ENCODE measurements around the gene CDC42BPA.
"Not testable (repeated sequence)": the region's sequence is repeated elsewhere in the genome, so short reads cannot be mapped to it uniquely, and the experiment has no call there.

CDC42BPA gene

DNA sequence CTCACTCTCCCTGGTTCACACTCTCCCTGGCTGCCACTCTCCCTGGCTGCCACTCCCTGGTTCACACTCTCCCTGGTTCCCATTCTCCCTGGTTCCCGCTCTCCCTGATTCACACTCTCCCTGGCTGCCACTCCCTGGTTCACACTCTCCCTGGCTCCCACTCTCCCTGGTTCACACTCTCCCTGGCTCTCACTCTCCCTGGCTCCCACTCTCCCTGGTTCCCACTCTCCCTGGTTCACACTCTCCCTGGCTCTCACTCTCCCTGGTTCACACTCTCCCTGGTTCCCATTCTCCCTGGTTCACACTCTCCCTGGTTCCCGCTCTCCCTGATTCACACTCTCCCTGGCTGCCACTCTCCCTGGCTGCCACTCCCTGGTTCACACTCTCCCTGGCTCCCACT lies 362.4 kb downstream of the CDC42BPA start:
- not testable (repeated sequence) for DNase-seq

DNA sequence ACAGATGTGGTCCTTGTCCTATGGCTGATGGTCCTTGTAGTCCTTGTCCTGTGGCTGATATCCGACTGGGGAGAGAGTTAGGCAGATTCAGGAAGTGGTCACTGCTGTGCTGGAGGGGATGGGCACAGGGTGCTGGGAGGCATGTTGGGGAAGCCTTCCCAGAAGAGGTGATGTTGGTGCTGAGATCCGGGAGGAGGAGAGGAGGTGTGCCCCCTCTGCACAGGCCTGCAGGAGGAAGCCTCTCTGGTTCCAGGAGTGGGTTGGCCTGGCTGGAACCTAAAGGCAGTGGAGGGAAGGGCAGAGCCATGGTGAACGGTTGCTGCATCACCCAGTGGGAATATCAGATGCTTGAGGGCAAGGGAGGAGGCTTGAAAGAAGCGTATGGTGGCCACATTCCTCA lies 363.5 kb downstream of the CDC42BPA start:
- no peak for DNase-seq

DNA sequence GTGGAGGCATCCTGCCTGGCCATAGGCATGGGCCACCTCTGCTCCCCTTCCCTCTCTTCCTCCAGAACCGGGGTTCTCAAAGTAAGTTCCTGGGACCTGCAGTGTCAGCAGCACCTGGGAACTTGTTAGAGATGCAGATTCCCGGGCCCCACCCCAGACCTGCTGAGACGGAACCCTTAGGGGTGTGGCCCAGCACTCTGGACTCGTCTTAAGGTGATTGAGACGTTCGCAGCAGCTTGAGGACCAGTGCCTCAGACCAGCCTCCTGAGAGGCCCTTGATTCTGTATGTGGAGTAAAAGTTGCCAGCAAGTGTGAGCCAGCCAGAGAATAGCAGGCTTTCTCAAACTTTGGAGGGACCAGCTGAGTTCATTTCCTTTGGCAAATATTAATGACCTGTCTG lies 364.0 kb downstream of the CDC42BPA start:
- no peak for DNase-seq

DNA sequence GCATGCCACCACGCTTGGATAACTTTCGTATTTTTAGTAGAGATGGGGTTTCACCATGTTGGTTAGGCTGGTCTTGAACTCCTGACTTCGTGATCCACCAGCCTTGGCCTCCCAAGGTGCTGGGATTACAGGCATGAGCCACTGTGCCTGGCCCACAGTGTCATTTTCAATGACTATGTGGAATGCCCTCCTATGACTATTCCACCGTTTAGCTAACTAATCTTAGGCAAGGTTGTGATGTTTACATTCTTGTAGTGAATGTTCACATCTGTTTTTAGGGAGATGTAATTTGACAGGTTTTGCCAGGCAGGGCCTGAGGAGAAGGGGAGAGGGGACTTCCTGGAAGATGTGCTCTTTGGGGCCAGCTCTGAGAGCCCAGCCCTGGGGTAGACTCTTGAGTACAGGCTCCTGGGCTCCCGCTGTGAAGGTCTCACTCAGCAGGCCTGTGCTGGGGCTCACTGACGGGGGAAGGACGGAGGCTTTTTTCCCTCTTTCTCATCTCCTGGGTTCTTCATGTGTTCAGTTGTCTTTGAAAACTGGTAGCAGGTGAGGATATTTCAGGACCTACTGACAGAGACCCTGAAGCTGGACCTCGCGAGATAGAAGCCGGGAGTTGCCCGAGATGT lies 365.0 kb downstream of the CDC42BPA start:
- no peak for DNase-seq

DNA sequence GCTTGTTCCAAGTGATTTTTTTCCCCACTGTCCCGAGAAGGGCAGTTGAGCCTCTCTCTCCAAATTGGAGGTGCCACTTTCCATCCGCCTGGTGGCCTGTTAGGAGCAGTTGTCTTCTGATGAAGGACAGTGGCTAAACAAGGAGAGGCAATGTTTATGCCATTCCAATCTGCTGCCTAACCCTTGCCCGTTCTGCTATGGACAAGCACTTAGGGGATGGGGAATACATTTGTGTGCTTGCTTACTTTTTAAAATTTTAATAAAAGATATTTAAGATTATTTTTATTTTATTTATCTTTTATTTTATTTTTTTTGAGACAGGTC lies 366.2 kb downstream of the CDC42BPA start:
- no peak for DNase-seq

DNA sequence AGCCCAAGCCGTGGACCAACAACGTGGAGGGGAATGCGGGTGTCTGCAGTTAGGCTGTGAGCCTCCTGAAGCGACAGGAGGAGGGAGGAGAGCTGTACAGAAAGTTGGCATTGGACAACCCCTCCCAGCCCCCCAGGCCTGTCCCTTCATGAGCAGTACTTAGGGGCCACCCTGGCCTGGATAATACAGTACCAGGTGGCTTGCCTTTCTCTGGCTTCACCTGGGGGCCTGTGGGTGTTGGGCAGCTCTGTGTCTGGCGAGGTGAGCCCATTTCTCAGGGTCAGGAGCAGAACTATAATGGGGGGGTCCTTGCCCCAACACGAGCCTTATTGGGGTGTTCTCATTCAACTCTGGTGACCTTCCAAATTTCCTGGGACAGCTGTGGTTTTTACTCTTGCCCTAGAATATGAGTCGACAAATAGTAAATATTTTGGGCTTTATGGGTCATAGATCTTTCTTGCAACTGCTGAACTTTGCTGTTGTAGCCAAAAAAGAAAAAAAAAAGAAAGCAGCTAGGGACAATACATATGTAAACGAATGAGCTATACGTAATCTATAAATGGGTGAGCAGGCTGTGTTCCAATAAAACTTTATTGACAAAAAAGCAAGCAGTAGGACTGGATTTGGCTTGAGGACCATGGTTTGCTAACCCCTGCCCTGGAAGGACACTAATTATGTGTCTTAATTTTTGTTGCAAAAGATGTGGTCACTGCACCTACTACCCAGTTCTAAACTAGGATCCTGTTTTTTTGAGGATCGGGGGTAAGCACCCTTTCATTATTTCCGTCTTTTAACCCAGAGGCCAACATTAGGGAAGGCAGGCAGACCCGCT lies 366.8 kb downstream of the CDC42BPA start:
- DNase-seq: no peak

DNA sequence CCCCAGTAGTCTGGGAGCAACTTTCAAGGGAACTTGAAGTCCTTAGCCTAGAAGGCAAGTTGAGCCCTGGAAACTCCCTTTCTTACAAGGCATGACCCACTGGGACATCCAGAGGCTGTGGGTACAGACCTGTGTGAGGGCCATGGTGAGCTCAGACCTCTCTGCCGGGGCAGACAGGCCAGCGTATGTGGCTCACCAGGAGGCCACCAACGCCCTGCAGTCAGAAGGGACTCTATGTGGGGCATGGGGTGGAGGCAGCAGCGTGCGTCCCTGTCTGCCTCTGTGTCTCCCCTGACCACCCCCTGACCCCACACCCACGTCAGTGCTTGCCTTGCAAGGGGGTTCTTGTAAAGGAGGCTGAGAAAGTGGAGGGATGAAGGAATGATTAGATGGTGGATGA lies 367.4 kb downstream of the CDC42BPA start:
- DNase-seq: no peak

DNA sequence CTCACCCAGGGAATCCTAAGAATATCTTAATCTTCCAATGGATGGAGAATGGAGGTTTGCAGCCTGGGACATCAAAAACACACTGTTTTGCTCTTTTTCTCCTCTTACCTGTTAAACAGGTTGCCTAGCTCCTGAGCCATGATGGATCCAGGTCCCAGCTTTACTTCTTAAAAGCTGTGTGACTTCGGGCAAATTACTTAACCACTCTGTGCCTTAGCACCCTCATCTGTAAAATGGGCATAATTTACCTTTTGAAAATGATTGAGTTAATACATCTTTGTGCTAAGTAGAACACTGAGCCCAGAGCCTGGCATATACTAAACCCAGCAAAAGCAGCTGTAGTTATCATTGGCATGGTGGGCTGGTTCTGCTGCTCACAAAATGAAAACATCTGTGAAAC lies 368.0 kb downstream of the CDC42BPA start:
- DNase-seq: no peak

DNA sequence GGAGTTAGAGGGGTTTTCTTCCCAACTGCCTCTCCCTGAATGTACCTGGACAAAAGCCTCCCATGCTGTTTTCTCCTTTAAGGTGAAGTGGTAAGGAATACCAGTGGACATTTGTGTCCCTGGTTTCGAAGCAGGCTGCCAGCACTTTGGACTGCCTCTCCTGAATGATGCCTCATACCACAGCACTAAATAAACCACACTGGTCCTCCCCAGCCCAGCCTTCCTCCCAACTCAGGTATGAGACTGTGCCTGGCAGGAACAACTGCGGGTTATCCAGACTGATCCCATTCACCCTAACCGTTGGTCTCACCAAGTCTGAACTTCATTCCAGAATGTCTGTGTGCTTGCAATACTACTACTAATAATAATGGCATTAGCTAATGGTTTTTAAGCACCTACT lies 368.9 kb downstream of the CDC42BPA start:
- DNase-seq: no peak

DNA sequence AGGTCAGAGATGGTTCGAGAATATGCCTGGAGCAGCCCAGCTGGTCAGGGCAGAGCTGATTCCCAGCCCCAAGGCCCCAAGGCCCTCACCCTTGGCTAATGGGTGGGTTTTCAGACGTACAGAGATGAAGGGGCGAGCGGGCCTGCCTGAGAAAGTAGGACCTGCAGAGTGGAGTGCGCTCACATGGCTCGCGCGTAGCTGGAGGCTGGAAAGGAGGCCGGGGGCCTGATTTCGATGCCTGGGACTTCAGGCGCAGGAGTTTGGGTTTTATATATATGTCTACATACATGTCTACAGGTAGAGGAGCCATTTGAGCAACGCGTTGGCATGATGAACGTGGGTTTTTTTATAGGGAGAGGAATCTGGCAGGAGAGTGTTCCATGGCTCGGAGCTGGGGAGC lies 369.3 kb downstream of the CDC42BPA start:
- DNase-seq: no peak

DNA sequence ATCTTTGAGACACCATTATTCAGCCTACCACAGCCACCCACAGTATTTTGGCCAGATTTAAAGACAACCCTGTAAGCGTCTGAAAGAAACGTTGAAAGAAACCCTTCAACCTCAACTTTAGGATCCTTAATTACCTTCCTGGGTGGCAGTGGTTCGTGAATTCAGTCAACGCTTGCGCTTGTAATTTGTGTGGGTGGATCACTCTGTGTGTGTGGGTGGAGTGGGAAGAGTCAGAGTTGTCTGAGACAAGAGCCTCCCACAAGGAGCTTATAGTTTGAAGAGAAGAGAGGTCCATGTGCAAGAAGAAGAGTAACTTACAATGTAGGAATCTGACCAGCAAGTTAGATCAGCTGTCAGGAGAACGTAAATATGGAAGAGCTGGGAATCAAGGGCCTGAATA lies 369.8 kb downstream of the CDC42BPA start:
- DNase-seq: no peak

DNA sequence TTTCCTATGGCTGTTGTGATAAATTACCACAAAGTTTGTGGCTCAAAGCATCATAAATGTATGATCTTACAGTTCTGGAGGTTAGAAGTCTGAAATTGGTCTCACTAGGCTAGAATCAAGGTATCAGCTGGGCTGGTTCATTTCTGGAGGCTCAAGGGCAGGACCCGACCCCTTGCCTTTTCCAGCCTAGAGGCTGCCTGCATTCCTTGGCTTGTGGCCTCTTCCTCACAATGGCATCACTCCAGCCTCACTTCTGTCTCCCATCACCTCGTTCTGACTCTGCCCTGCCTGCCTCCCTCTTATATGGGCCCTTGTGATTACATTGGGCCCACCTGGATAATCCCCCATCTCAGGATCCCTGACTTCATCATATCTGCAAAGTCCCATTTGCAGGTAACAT lies 370.2 kb downstream of the CDC42BPA start:
- DNase-seq: no peak

DNA sequence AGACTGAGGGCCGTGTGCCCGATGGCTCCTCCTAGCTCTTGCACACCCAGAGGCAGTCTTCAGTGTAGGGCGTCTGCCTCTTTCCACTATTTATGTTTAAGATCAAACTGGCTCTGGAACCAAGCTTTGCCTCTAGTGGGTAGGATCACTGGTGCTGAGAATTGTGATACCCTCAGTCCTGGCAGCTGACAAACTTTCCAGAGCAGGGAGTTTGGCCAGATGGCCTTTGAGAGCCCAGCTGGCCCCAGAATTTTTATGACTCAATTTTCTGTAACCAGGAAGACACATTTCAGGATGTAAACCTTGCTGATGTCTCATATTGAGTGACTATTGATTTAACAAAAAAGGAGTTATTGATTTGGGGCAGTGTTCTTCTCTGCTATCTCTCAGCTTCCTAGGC lies 371.5 kb downstream of the CDC42BPA start:
- no peak for DNase-seq

DNA sequence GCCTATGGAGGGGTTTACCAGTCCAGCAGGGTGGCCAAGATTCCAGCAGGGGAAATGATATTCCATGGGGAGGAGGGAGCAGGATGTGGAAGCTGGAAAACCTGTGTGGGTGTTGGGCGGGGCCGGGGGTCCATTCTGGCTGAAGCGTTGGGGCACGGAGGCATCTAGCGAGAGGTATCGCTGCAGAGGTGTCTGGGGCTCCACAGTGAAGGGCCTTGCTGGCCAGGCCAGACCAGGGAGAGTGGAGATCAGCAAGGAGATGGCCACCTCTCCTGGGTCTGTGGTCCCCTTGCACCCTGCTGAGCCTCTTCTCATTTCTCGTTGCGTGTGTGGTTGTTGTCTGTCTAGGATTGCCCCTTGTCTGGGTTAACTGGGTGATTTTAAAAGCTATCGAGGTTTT lies 372.0 kb downstream of the CDC42BPA start:
- no peak for DNase-seq

DNA sequence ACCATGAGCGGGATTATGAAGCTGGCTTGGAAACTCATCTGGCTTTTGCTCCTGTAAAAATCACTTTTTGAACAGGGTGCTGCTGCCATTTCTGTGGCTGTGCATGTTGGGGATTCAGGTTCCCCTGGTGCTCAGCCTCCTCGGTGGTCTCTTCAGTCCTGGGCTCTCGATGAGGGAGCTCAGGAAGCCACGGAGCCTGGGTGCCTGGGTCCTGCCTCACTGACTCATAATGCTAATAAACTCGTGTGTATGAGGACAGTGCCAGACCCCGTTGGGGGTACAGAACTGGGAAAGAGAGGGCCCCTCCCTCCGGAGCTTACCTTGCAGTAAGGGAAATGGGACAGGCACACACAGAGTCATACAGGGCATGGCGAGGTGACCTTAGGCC lies 372.4 kb downstream of the CDC42BPA start:
- no peak for DNase-seq

DNA sequence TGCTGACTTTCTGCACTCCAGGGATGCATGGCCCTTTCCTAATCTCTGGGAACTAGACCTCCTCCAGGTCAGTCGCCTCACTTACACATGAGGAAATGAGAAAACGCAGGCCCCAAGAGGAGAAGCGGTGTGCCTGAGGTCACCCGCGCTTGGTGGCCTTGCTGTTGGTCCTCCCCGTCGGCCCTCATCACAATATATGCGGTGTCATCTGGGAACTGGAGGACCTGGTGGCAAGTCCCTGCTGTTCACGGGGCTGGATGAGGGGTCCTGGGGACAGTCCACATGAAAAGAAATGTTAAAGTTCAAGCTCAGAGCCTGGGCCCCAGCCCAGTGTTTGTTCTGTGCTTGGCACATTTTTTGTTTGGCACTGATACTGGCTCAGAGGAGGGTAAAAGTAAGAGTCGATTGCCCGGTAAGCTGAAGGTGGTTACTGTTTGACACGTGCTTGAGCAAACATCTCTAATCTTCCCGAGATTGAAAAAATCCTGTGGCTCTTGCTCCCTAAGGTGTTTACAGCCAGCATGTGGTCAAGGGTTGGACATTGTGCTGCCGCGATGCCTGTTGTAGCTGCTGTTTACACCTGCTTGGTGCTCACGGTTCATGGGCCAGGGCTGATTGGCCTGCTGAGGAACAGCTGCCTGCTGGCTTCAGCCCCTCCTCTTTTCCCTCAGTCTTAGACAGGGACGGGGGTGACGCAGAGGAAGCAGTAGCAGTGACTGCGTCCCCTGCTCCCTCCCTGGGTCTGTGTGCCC lies 373.0 kb downstream of the CDC42BPA start:
- DNase-seq: no peak

DNA sequence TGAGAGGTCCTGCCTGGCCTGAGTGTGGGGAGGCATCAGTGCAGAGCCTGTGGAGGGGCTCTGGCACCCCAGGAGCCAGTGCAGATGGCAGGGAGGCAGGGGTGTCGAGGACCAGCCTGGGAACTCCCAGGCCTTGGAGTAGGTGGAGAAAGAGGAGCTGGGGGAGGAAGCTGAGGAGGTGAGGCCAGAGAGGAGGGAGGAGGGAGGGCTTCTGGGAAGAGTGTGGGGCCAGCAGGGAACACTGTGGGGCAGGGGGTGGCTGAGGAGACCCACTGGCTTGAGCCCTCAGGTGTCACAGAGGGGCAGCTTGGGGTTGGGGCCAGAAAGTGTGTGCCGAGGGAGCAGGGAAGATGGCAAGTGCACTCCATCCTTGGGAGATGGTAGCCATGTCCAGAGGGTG lies 374.4 kb downstream of the CDC42BPA start:
- DNase-seq: no peak

DNA sequence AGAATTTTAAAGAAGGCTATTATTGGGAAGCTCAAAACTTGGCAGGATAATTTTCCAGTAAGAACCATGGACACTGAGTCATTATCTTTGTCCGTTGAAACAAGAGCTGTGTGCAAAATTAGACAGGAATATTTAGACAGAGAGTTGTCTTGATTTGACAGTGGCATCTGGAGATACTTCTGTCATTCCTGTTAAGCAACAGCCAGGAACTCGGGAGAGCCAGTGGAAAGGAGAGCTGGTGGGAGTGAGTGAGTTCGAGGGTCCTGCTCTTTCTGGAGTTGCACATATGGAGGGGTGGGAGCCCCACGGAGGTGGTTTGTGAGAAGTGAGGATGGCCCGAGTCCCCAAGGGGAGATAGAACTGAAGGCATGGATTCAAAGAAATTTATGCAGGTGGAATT lies 375.1 kb downstream of the CDC42BPA start:
- no peak for DNase-seq

DNA sequence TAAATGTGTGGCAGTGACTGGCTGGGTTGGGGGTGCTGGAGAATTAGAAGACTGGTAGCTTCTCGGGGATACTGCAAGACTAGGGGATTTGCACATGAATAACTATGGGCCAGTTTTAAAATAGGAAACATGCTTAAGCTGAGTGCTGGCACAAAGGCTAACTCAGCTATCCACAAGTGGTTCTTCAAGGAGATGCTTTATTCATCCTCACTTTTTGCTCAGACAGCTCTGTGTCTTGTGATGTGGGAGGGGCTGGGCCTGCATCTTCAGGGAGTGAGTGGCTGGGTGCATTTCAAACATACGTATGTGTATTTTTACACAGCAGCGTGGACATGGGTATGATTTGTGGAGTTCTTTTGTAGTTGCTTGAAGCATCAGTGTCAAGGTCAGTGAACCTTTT lies 375.9 kb downstream of the CDC42BPA start:
- no peak for DNase-seq

DNA sequence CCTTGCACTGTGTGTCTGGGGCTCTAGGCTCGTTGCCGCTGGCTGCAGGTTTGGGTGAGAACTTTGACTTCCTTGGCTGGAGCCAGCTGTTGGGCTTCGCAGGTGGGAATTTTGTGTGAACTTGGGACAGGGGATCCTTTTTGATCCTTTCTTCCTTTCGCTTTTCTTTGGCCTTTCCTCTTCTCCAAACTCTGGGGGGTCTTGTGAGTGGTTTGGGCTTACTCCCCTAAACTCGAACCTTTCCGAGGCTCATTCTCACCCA lies 377.6 kb downstream of the CDC42BPA start:
- no peak for DNase-seq

DNA sequence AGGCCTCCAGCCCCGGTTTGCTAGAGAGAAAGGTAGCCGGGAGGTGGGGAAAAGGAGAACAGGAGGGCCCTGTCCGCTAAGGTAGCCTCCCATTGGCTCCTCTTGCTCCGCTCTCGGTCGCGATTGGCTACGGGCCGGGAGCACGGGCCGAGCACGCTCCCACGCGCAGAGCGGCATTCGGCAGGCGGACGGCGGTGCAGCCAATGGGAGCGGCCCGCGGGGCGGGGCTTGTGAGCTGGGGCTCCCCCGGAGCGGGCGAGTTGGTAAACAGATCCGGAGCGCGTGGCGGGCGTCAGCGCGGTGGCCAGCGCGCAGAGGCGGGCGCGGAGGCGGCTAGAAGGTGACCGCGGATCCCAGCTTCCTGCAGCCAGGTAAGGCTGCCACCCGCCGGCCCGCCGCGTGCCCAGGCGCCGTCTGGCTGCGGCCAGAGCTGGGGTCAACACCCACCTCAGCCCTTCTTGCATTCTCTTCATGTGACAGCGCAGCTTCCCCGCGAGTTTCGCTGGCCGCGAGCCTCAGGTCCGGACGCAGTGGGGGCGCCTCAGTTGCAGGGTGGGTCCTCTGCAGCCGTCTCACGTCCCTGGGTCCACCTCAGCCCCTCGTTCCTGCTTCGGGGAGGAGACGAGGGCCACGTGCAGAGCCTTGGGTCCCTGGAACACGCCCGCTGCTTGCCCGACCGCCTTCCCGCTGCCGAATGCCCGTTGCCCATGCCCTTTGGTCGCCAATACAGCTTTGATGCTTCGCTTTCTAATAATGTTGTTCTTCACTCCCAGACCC lies 378.1 kb downstream of the CDC42BPA start, which contains the start of gene COQ8A:
COQ8A (plus strand) TSS at position 266 of the 777 bp plus-strand sequence. CDS start 21,092 bp downstream, outside the sequence.
- peak; percentile 98 to 99 for DNase-seq

Measured in activated CD4-positive, alpha-beta T cell treated with anti-CD3 and anti-CD28 coated beads for 4 hours (primary cell).